GM13977 (cell line): ENCODE data around the gene ST7L.

Source experiments
- DNase-seq: peaks from one replicate; pipeline ENCODE4 v3.0.0; 2012; ENCODE audit warnings: low spot score
- in situ Hi-C: fragments of 300-500 bp; cut with MboI; formaldehyde crosslinking; loops from one replicate; pipeline ENCODE4 v1.12.0; 2022; ENCODE audit warnings: low sequenced_read_pairs, low pct_unique_long_range_greater_than_20kb, mixed read lengths, inconsistent platforms; ENCODE audit not compliant: unreplicated experiment
- TF ChIP-seq, protein P1 (sequence below): IDR thresholded peaks from 2 replicates; pipeline ENCODE4 v1.5.1; 2012; ENCODE audit warnings: mild to moderate bottlenecking, control low read depth; ENCODE audit not compliant: insufficient read depth; ENCODE audit errors: extremely low read depth, missing control alignments

Gene ST7L

DNA sequence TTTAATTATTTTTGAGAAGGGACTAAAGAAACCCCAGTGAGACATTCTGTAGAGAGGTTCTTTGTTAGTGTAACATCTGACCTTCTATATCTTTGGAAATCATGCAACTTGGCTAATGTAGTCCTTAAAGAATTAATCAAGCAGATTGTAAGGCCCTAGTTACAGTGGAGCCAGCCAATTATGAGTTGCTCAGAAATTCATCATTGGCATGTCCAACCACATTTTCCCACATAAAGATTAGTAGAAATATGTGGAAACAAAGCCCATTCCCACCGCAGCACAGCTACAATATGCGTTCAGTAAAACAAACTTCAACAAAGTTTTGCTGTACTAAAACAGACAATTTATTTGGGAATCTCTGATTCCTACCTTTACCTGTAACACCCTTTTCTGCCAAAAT is 82.4 kb downstream of the ST7L start:
- DNase-seq, result peak; percentile 1
- TF ChIP-seq, protein P1, sequence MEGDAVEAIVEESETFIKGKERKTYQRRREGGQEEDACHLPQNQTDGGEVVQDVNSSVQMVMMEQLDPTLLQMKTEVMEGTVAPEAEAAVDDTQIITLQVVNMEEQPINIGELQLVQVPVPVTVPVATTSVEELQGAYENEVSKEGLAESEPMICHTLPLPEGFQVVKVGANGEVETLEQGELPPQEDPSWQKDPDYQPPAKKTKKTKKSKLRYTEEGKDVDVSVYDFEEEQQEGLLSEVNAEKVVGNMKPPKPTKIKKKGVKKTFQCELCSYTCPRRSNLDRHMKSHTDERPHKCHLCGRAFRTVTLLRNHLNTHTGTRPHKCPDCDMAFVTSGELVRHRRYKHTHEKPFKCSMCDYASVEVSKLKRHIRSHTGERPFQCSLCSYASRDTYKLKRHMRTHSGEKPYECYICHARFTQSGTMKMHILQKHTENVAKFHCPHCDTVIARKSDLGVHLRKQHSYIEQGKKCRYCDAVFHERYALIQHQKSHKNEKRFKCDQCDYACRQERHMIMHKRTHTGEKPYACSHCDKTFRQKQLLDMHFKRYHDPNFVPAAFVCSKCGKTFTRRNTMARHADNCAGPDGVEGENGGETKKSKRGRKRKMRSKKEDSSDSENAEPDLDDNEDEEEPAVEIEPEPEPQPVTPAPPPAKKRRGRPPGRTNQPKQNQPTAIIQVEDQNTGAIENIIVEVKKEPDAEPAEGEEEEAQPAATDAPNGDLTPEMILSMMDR, result no peak
- in situ Hi-C loops, result no loop called here

- in situ Hi-C loops, result no loop called here
- DNase-seq, result no peak
- TF ChIP-seq, protein P1, result no peak
Measured at GRCh38 chr1:112533029-112533428, 85.9 kb downstream of the ST7L start.

DNA sequence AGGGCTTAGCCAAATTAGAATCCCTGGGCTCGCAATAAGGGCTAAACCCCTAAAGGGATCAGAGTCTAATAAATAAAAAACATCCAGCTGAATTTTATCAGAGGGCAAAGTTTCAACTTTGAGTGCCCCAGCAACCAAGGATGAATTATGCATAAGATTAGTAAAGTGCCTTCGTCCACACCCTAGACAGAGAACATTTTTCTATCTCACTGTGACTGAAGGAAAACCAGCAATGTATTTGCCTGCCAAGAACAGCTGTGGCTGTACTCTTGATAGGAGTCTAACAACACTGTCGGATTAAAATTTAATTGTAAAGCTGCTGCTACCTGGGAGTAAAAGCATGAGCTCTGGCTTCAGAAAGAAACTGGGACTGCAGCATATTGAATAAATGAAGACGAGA is 86.9 kb downstream of the ST7L start:
- no peak for DNase-seq
- TF ChIP-seq, protein P1, result no peak
- in situ Hi-C loops, result no loop called here

- DNase-seq, result no peak
Measured at GRCh38 chr1:112530832-112531231, 88.1 kb downstream of the ST7L start.

DNA sequence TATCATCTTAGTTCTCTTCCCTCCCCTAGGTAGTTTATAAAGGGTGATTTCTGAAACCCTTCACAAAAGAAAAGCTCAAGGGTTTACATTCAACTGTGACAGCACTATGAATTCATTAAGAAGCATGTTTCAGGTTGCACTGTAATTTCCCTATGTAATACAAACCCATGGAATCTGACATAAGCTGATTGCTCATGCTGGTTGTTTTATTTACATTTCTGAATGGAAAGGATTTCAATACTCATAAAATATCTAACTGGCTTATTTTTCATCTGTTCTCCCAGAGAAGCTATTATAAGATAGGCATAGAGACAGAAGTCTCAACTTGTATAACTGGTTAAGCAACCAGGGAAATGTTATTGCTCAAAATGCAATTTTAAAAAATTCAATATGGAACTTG is 89.6 kb downstream of the ST7L start:
- TF ChIP-seq, protein P1, result no peak
- in situ Hi-C loops, result no loop called here
- no peak for DNase-seq

More at GRCh38 chr1:112530832-112531231, 88.1 kb downstream of the ST7L start:
- TF ChIP-seq, protein P1, result no peak
- in situ Hi-C loops, result no loop called here

DNA sequence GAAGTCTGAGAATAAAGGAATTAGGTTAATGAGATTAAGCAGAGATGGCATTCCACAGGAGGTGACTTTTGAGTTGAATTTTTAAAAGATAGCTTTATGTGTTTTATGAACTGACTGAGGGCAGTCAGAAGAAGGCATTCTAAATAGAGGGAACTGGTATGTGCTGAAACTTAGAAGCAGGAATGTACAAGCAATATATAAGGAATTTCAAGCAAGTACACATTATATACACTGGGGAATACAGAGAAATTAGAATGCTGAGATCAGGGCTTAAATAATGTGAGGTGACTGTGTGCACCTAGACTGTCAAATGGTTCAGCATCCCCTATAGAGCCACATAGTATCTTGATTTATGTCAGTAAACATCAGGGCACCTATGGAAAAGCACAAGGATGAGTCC is 90.9 kb downstream of the ST7L start:
- TF ChIP-seq, protein P1, result no peak
- no peak for DNase-seq
- in situ Hi-C loops, result no loop called here
